IPS DF 4.7 (cell line): ENCODE measurements around the gene FAM89B.
"Not testable (repeated sequence)": the region's sequence is repeated elsewhere in the genome, so short reads cannot be mapped to it uniquely, and the experiment has no call there.

Experiments
- DNase-seq: peaks from one replicate; pipeline ENCODE4 v3.0.0-alpha.2; 2013; ENCODE audit warnings: low spot score; ENCODE audit errors: extremely low read depth

FAM89B gene

DNA sequence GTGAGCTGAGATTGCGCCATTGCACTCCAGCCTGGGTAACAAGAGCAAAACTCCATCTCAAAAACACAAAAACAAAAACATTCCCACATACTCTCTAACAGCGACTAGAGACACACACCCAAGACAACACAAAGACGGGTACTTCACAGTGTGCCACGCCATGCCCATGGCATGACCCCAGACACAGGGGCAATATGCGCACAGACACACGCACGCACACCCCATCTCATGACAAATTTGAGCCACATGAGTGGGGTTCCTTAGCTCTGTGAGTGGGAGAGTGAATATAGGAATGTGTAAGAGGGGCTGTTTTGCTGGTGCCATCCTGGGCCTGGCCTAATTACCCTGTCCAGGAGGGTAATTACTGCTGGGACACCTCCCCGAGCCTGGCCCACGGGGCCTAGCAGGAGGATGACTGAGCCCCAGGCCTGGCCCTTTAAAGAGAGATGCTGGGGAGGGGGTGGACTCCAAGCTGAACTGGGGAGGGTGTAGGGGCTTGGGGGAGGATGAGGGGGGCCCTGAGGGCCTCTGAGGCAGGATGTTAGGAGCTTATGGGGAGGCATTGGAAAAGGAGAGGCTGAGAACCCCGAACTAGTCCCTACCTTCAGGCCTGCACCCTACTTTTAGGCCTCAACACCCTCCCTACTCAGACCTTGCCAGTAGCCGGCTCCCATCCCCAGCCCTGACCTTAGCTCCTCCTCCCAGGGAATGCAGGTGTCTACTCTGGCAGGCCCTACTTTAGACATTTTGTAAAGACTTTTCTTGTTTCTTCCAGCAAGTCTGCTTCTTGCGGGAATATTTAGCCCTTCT is 15.7 kb upstream of the FAM89B start:
- DNase-seq: no peak

DNA sequence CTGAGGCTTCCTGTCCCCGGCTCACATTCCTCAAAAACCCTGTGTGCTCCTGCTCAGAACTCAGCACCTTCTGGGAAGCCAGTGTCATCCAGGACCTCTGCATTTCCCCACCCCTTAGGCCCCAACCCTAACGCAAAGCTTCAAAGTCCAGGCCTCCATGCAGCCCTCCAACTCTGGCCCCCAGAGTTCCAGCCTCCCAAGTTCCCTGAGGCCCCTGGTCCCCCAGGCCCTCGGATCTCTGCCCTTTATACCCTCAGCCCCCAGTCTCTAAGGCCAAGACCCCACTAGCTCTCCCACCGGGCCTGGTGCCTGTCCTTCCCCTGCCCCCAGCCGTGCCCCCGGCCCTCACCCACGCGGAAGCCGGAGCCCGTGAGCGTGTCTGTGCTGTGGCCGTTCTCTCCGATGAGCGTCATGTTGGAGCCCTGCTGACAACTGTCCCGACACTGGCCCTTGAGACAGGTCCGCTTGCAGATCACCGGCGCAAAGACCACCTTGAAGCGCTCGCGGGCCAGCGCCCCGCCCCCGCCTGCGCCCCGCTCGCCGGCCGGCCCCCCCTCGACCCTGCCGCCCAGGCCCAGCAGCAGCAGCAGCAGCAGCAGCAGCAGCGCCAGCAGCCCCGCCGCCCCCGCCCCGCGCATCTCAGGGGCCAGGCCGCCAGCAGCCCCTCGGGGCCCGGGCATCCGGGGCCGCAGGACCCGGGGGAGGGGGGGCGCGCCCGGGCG is 14.9 kb upstream of the FAM89B start:
- DNase-seq: no peak

DNA sequence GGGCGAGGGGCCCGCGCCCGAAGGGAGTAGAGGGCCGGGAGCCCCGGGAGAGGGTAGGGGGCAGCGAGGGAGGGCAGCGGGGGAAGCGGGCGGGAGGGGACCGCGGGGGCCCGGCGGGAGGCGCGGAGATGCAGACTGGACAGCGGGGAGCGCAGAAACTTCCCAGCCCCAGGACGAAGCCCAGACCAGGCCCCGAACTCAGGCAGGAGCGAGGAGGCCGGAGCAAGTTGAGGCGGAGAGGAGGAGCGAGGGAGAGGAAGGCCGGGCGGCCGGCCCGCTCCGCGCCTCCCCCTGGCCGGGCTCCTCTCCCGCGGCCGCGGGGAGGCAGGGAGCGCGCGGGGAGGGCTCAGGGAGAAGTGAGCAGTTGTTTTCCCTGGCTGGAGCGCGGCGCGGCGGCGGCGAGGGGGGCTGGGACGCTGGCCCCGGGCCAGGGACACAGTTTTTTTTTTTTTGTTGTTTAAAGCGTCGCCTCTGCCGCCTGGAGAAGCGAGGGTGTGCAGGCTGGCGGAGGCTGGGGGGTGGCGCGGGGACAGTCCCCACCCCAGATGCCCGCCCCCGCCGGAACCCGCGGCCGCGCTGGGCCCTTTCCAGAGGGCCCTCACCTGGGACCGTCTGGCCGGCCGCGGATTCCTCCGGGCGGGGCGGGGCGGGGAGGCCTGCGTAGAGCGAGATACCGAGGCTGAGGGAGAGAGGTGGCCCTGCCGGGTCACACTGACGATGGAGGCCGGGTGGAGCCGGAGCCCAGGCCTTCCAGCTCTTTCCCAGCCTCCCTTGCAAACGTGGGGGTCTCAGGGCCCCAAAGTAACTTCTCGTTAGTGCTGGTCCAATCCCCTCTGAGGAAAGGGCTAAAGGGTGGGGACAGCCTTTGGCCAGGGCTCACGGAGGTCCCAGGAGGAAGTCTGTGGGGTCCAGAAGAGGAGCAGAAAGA is 14.1 kb upstream of the FAM89B start, which contains the start of gene LTBP3:
LTBP3 (minus strand) TSS at position 358 of the 928 bp plus-strand sequence. CDS start 400 bp downstream, outside the sequence.
- no peak for DNase-seq

DNA sequence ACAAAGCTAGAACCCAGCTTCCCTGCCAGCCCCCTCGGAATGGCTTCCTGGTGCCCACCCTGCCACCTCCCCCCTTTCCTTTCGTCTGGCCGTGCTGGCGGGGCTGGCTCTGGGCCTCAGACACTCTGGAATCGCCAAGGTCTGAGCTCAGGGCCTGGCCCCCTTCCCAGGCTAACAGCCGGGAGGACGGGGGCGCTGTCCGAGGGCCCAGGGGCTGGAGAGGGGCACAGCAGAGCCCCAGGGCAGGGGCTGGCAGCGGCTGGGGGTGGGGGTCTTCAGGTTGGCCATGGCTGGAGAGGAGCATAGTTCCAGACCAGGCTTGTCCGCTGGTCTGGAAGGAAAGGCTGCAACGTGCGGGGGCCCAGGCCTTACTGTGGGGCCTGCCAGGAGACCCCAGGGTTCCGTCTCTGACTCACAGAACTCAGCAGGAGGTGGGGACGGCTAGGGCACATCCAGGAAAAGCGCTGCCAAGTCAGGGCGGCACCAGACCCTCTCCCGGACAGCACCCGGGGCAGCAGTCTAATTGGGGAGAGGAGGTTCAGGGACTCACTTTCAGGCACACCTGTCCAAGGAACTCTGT is 13.3 kb upstream of the FAM89B start:
- no peak for DNase-seq

DNA sequence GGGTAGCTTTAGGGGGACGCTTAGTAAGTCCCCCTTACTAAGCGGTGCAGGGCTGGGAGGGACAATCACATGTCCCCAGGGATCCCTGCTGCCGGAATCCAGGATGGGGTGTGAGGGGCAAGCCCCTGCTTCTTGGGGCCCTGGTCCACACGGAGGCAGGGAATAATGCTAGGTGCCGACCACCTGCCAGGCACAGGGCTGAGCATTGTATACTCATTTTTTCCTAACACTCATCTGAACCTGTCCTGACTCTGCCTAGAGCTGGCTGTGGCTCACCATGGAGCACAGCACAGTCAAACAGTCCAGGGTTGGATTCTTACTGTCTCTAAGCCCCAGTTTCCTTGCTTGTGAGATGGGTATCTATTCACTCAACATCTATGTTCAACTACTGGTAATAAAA is 12.8 kb upstream of the FAM89B start:
- DNase-seq: no peak

DNA sequence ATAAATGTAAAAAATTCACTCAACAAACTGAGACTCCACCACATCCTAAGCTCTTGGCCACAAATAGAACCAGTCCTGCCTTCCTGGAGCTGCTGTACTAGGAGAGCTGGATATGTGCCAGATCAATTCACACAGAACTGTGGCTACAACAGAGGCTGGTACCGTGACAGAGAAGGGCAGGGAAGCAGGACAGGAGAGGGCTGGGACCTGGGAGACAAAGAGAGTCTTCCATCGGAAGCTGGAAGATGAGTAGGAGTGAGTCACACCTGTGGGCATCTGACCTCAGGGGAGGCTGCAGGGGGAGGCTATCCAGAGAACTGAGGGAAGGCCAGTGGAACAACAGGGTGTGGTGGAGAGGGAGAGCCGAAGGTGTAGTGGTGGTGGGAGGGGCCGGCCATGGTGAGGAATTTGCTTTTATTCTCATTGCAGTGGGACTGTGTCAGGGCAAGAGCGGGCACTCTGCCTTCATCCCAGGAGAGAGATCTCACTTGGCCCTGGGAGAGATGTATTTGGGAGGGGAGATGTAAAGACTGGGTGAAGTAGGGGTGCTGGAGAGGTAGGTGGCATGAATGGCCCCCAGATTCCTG is 12.3 kb upstream of the FAM89B start:
- no peak for DNase-seq

DNA sequence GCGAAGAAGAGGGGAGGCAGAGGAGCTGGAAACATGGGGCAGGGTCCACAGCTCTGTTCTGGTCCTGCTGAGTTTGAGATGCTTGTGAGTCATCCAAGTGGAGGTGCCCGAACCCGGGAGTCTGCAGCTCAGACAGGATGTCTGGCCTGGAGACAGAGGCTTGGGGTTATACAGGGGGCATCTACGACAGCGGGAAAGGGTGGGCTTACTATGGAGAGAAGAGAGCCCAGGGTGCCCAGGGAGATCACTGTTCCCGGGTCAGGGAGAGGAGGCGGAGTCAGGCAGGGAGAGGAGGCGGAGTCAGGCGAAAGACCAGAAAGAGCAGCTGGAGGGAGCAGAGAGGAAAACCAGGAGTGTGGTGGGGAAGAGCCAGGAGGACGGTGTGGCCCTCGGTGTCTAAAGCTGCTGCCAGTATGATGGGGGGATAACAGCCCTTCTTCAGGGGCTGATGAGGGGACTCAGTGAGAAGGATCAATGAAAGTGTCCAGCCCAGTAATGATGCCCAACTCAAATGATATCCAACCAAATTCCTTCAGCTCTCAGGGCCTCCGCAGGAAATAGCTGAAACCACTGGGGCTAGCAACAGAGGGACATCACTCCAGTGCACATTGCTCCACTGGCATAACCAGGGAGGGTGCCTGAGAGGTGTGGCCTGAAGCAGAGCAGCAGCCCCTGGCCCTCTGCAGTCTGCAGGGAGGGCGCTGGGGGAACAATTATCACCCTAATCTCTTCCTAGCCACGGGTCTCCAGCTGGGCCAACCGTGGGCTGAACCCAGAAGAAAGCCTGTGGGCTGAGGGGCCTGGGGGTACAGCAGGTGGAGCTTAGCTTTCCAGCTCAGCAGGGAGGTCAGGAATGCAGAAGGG is 11.6 kb upstream of the FAM89B start:
- DNase-seq: no peak

DNA sequence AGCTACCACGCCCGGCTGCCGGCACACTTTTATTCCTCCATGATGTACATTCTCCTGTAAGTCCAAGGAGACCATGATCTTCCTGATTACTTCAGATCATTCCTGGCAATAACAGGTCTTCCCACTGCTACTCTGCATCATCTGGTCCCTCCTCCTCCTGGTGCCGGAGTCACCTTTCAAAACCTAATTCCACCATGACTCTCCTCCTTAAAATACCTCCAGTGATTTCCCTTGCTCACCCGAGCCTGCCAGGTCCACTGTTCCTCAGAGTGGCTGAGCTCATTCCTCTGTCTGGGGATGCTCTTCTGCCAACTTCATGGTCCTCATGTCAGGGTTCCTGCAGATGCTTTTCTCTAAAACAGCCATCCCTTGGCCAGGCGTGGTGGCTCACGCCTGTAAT is 10.3 kb upstream of the FAM89B start:
- no peak for DNase-seq

DNA sequence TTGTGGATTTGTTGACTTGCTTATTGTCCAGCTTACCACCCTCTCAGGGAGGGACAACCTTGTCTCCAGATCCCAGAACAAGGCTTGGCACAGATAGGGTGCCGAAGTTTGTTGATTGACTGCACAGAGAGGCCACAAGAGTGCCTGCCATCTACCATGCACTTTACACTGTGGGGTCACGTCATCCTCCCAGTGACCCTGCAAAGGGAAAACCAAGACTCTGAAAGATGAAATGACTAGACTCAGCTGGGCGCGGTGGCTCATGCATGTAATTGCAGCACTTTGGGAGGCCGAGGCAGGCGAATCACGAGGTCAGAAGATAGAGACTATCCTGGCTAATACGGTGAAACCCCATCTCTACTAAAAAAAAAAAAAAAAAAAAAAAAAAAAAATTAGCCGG is 9.6 kb upstream of the FAM89B start:
- DNase-seq: no peak

DNA sequence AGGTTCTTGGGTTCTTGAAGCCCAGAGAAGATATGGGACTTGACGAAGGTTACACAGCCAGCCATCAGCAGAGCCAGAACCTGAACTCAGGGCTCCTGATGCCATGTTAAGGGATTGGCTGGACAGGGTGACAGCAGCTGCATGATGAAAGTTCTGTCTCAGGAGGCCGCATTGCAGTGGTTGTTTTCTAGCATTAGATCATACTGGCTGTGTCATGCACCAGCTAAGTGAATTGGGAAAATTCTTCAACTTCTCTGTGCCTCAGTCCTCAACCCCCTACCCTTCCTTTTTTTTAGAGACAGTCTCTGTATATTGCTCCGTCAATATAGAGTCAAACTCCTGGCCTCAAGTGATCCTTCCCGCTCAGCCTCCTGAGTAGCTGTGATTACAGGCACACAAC is 8.7 kb upstream of the FAM89B start:
- no peak for DNase-seq

DNA sequence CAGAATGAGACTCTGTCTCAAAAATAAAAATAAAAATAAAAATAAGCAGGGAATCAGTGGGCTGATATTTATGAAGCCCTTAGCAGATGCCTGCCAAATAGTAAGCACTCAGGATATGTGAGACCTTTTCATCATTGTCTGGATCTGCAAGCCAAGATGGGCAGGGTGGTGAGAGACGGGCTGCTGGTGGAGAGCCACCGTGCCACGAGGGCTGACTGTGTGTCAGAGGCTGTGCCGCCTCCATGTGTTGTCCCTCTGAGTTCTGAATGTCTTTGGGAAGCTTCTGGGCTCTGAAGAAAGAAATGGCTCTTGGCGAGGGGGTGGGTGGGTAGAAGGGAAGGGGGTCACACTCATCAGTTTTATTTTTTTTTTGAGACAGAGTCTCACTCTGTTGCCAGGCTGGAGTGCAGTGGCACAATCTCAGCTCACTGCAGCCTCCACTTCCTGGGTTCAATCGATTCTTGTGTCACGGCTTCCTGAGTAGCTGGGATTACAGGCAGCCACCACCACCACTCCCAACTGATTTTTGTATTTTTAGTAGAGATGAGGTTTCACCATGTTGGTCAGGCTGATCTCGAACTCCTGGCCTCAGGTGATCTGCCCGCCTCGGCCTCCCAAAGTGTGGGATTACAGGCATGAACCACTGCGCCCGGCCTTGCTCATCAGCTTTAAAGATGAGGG is 7.3 kb upstream of the FAM89B start:
- DNase-seq: not testable (repeated sequence)

DNA sequence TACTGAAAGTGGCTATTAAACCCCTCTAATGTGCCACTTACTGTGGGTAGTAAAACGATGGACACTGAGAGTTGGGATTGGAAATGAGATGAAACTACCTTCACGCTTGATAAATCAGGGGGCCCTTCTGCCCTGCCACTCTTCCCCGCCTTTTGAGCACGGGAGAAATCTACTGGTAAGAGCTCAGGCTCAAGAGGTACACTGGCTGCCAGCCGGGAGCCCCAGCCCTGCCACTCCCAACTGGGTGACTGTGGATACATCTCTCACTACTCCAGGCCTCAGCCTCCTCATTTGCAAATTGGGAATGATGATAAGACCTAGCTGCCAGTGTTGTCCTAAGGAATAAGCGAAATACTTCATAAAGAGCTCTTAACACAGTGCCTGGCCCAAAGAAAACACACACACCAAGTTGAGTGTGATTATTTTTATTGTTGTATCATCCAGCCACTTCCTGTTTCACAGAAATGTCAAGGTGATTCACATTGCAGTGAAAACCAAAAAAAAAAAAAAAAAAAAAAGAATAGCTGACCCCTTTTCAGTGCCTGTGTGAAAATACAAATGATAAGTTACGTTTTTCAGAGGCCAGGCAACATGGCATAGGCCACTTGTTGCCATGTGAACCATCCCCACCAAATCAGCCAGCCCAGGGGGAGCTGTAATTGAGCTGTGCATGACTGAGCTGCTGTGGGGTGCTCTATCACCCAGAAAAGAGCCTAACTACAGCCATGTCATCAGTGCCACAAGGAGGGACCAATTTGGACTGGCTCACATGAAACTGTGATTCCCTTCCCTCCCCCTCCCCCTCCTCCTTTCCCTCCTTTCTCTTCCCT is 6.5 kb upstream of the FAM89B start:
- DNase-seq: no peak

DNA sequence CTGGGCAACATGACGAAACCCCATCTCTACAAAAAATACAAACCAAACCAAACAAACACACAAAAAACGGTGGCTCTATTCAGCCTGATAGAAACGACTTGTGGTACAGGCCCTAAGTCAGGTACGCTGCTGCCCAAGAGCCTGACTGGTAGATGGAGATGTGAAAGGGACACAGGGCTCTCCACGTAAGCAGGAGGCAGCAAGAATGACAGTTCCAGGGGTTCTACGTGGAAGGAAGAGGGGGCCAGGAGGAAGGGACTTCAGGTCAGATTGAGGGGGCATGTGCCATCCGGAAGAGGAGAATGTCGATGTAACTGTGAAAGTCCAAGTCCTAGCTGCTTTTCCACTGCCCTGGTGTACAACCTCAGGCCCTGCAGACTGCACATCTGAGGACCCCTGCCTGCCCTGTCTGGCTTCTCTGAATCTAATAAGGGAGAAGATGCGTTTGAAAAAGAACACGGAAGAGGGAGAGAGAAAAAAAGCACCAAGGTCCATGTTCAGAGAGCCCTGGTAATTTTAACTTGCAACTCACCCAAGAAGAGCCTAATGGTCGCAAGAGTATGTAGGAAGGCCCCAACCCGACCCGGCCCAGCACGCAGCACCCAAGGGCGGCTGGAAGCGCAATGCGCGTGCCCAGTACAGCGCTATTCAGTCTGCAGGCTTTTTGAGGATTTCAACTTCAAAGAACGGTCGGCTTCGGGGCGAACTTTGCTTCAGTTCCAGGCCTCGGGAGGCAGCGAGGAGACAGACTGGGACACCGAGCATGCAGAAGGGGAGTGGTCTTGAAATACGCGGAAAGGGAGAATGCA is 3.0 kb upstream of the FAM89B start:
- no peak for DNase-seq

DNA sequence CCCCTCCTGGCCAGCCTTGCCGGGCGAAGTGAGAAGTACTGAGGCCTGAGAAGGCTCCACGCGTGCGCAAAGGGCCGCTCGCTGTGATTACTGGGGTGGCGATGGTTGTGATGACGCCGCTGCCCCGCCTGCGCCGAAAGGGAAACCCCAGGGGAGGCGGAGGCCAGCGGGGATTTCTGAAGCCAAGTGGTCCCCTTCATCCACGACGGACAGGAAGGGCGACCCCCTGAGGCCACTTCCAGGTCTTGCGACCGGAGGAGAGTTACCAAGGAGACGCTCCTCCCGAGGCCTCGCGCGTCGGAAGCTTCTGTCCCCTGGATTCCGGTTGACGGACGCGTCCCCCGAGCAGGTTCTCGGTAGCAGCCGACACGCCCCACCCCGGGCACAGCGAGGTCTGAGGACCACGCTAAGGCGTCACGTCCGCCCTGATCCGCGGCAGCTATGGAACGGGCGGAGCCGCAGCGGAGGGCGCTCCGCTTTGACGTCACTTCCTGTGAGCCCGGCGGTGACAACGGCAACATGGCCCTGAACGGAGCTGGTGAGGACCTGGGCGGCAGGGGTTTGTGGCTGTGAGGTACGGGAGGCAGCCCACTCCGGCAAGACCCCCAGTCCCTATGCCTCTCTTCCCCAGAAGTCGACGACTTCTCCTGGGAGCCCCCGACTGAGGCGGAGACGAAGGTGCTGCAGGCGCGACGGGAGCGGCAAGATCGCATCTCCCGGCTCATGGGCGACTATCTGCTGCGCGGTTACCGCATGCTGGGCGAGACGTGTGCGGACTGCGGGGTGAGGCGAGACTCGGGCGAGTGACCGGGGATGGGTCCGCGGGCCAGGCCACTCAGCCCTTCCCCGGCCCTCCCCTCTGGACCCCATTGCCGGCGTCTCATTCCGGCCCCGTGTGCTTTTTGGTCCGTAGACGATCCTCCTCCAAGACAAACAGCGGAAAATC is 2.1 kb upstream of the FAM89B start, which contains the start of gene ZNRD2:
ZNRD2 (plus strand) TSS at position 505 of the 946 bp plus-strand sequence; CDS start at position 520, 15 bp downstream.
- no peak for DNase-seq

DNA sequence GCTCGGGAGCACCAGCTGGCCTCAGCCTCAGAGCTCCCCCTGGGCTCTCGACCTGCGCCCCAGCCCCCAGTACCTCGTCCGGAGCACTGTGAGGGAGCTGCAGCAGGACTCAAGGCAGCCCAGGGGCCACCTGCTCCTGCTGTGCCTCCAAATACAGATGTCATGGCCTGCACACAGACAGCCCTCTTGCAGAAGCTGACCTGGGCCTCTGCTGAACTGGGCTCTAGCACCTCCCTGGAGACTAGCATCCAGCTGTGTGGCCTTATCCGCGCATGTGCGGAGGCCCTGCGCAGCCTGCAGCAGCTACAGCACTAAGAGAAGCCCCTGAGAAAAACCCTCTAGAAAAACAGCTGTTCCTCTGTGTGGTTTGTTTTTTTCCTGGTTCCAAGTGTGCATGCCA is 918 bp upstream of the FAM89B start:
- no peak for DNase-seq

DNA sequence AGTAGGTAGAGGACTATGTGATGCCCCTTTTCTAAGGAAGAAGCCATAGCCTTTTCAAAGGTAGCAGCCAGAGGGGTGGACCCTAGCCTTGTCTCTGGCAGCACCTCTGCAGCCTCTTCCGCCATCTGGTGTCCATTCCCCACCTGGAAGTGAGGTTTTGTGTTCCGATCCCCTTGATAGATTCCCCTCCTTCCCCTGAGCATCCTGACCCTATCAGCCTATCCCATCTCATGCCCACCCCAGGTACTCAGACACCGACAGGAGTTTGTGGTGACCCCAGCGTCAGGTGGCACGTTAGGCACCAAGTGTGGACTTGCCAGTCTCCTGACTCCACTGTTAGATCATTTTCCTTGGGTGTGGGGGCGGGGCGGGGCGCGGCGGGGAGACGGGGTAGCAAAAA is 398 bp upstream of the FAM89B start:
- DNase-seq: no peak
